Activated T-helper 9 cell treated with anti-CD3 and anti-CD28 coated beads, Interleukin-2, amount 50 U/mL, for 16 hours (primary cell): ENCODE data around the gene NRSN2.
"Not testable (repeated sequence)": the region's sequence is repeated elsewhere in the genome, so short reads cannot be mapped to it uniquely, and the experiment has no call there.

Experiments used
- DNase-seq: peaks from one replicate; pipeline ENCODE4 v3.0.0-alpha.2; 2020; ENCODE audit warnings: low read depth

NRSN2 gene

GRCh38 chr20:325045-325888, 21.6 kb upstream of the NRSN2 start, which contains the start of gene SOX12:
TSS of gene SOX12 (plus strand) at chr20:325552. CDS start at chr20:325925, 373 bp downstream.
- DNase-seq: peak; percentile 96

GRCh38 chr20:325889-326644, 20.8 kb upstream of the NRSN2 start:
- DNase-seq: peak; percentile 40

GRCh38 chr20:326645-327185, 20.2 kb upstream of the NRSN2 start:
- no peak for DNase-seq

GRCh38 chr20:327186-328026, 19.5 kb upstream of the NRSN2 start:
- peak; percentile 44 for DNase-seq

GRCh38 chr20:328027-328974, 18.6 kb upstream of the NRSN2 start:
- no peak for DNase-seq

GRCh38 chr20:328975-329695, 17.8 kb upstream of the NRSN2 start:
- no peak for DNase-seq

- DNase-seq: no peak
Measured at GRCh38 chr20:329851-330232, 17.1 kb upstream of the NRSN2 start.

GRCh38 chr20:330233-331149, 16.4 kb upstream of the NRSN2 start:
- DNase-seq: peak; percentile 41

- DNase-seq: no peak
Measured at GRCh38 chr20:334578-334977, 12.3 kb upstream of the NRSN2 start.

- not testable (repeated sequence) for DNase-seq
Measured at GRCh38 chr20:336040-336439, 10.9 kb upstream of the NRSN2 start.

- DNase-seq: no peak
Measured at GRCh38 chr20:341682-342081, 5.2 kb upstream of the NRSN2 start.

GRCh38 chr20:343107-343506, 3.8 kb upstream of the NRSN2 start:
- DNase-seq: no peak

GRCh38 chr20:346033-346639, 775 bp upstream of the NRSN2 start:
- no peak for DNase-seq

- no peak for DNase-seq
Measured at GRCh38 chr20:347317-347639, 367 bp downstream of the NRSN2 start.

- DNase-seq: peak; percentile 33
Measured at GRCh38 chr20:347640-348484, 951 bp downstream of the NRSN2 start.

GRCh38 chr20:348972-349841, 2.3 kb downstream of the NRSN2 start:
- DNase-seq: no peak

- DNase-seq: no peak
Measured at GRCh38 chr20:353166-353565, 6.3 kb downstream of the NRSN2 start.
